Cardiac septum (tissue), 1 donor: Measurements from ENCODE around the gene SLC22A6. TPM values are rescaled to one million over a fixed set of nuclear protein-coding genes. Genes with fewer than 3 reads are reported as not detected.

Experiments
- DNase-seq: peaks from one replicate; pipeline ENCODE4 v3.0.0-alpha.2; 2020; ENCODE audit warnings: low spot score
- intact Hi-C: fragments of 100-400 bp; cut with DNase I; formaldehyde crosslinking; loops from one replicate; pipeline ENCODE4 v1.14.0; 2022
- long read RNA-seq: library from polyadenylated mRNA; unstranded; transcript quantifications from one replicate; pipeline ENCODE4 v2.0.0, GENCODE V29; 2021
- total RNA-seq: library from RNA; stranded (reverse); fragmentation: NEBNext Ultra II Directional; extraction: Animal tissue kit (Norgen Biotek cat#: 25700); gene quantifications from one replicate; pipeline ENCODE4 v1.2.1, GENCODE V29; 2021
- donor health status: DM: no; HTN: no; CAD: no.

SLC22A6 gene
- not detected for total RNA-seq
- long read RNA-seq = 0 reads

- intact Hi-C loops = no loop called here
- no peak for DNase-seq
Measured at GRCh38 chr11:62984451-62984991, at the start of gene SLC22A6. Gene SLC22A6 (minus strand): TSS chr11:62984967. CDS start chr11:62984690, 277 bp downstream.

GRCh38 chr11:63032457-63032856 lies 47.7 kb upstream of the SLC22A6 start:
- intact Hi-C loops = loop anchor here (10.0 kb wide), 1 partner anchor 182 kb away; no protein-coding TSS in a partner anchor
- no peak for DNase-seq

- intact Hi-C loops = loop anchor here (1.0 kb wide), 1 partner anchor 118 kb away; no protein-coding TSS in a partner anchor
- DNase-seq = peak; percentile 89
Measured at GRCh38 chr11:63023841-63024648, 39.3 kb upstream of the SLC22A6 start.

- intact Hi-C loops = no loop called here
- no peak for DNase-seq
Measured at GRCh38 chr11:63023222-63023814, 38.6 kb upstream of the SLC22A6 start.

- DNase-seq = no peak
- intact Hi-C loops = no loop called here
Measured at GRCh38 chr11:63022441-63022840, 37.7 kb upstream of the SLC22A6 start.

- intact Hi-C loops = no loop called here
- DNase-seq = no peak
Measured at GRCh38 chr11:63020671-63021291, 36.0 kb upstream of the SLC22A6 start.

- DNase-seq = no peak
- intact Hi-C loops = loop anchor here (10.0 kb wide), 1 partner anchor 385 kb away; no protein-coding TSS in a partner anchor
Measured at GRCh38 chr11:63019506-63019905, 34.7 kb upstream of the SLC22A6 start.

- intact Hi-C loops = loop anchor here (10.0 kb wide), 1 partner anchor 383 kb away; no protein-coding TSS in a partner anchor
- DNase-seq = no peak
Measured at GRCh38 chr11:63017306-63017974, 32.7 kb upstream of the SLC22A6 start.

- no peak for DNase-seq
- intact Hi-C loops = loop anchor here (10.0 kb wide), 1 partner anchor 381 kb away; no protein-coding TSS in a partner anchor
Measured at GRCh38 chr11:63015521-63016215, 30.9 kb upstream of the SLC22A6 start, which contains the start of gene SLC22A8. Gene SLC22A8 (minus strand): TSS chr11:63015841. CDS start chr11:63014958, 883 bp downstream.

GRCh38 chr11:63014408-63015055 lies 29.8 kb upstream of the SLC22A6 start:
- intact Hi-C loops = loop anchor here (10.0 kb wide), 1 partner anchor 380 kb away; no protein-coding TSS in a partner anchor
- no peak for DNase-seq

- intact Hi-C loops = loop anchor here (10.0 kb wide), 1 partner anchor 378 kb away; no protein-coding TSS in a partner anchor
Measured at GRCh38 chr11:63012839-63013238, 28.1 kb upstream of the SLC22A6 start.

GRCh38 chr11:63012430-63012829 lies 27.7 kb upstream of the SLC22A6 start:
- intact Hi-C loops = loop anchor here (10.0 kb wide), 1 partner anchor 378 kb away; no protein-coding TSS in a partner anchor

More at GRCh38 chr11:63012839-63013238, 28.1 kb upstream of the SLC22A6 start:
- no peak for DNase-seq

GRCh38 chr11:63010934-63011439 lies 26.2 kb upstream of the SLC22A6 start:
- no peak for DNase-seq
- intact Hi-C loops = loop anchor here (10.0 kb wide), 1 partner anchor 376 kb away; no protein-coding TSS in a partner anchor

More at GRCh38 chr11:63012430-63012829, 27.7 kb upstream of the SLC22A6 start:
- no peak for DNase-seq

- DNase-seq = no peak
- intact Hi-C loops = no loop called here
Measured at GRCh38 chr11:63007920-63008319, 23.2 kb upstream of the SLC22A6 start.

- intact Hi-C loops = no loop called here
Measured at GRCh38 chr11:63001456-63001855, 16.7 kb upstream of the SLC22A6 start.

GRCh38 chr11:62999649-63000048 lies 14.9 kb upstream of the SLC22A6 start:
- intact Hi-C loops = no loop called here
- DNase-seq = no peak

More at GRCh38 chr11:63001456-63001855, 16.7 kb upstream of the SLC22A6 start:
- DNase-seq = no peak

- intact Hi-C loops = no loop called here
- no peak for DNase-seq
Measured at GRCh38 chr11:62999156-62999555, 14.4 kb upstream of the SLC22A6 start.

- intact Hi-C loops = no loop called here
- DNase-seq = no peak
Measured at GRCh38 chr11:62996271-62996670, 11.5 kb upstream of the SLC22A6 start.
